GM23248 (cell line): ENCODE data around the gene SKI. TPM values are rescaled to one million over a fixed set of nuclear protein-coding genes. Genes with fewer than 3 reads are reported as not detected.
"Not testable (repeated sequence)": the region's sequence is repeated elsewhere in the genome, so short reads cannot be mapped to it uniquely, and the experiment has no call there.

Experiments used
- DNase-seq: peaks from one replicate; pipeline ENCODE4 v3.0.0-alpha.2; 2015
- H2AFZ ChIP-seq: fragments of 200-600 bp; sonication (generic); 2 replicates; pipeline ENCODE4 v1.6.1; 2016; ENCODE audit warnings: antibody characterized with exemption
- H3F3A ChIP-seq: fragments of 200-600 bp; sonication (generic); 2 replicates; pipeline ENCODE4 v1.6.1; 2016; ENCODE audit warnings: mild to moderate bottlenecking, antibody characterized with exemption, mixed run types; ENCODE audit not compliant: insufficient read depth
- H3K27ac ChIP-seq: fragments of 200-600 bp; sonication (generic); 2 replicates; pipeline ENCODE4 v1.5.1; 2016; ENCODE audit warnings: mild to moderate bottlenecking
- H3K27me3 ChIP-seq: fragments of 200-600 bp; sonication (generic); replicated peaks from 2 replicates; pipeline ENCODE4 v1.6.1; 2016; ENCODE audit warnings: mild to moderate bottlenecking; ENCODE audit not compliant: insufficient read depth
- H3K36me3 ChIP-seq: fragments of 200-600 bp; sonication (generic); 2 replicates; pipeline ENCODE4 v1.6.1; 2016; ENCODE audit warnings: low read depth, mild to moderate bottlenecking
- H3K4me1 ChIP-seq: fragments of 200-600 bp; sonication (generic); 2 replicates; pipeline ENCODE4 v1.6.1; 2016; ENCODE audit warnings: mild to moderate bottlenecking; ENCODE audit not compliant: insufficient read depth
- H3K4me2 ChIP-seq: fragments of 200-600 bp; sonication (generic); one replicate; pipeline ENCODE4 v1.6.1; 2016; ENCODE audit warnings: mild to moderate bottlenecking; ENCODE audit not compliant: unreplicated experiment
- H3K4me3 ChIP-seq: fragments of 200-600 bp; sonication (generic); 2 replicates; pipeline ENCODE4 v1.5.1; 2016; ENCODE audit warnings: mild to moderate bottlenecking
- H3K79me2 ChIP-seq: fragments of 200-600 bp; sonication (generic); 2 replicates; pipeline ENCODE4 v1.6.1; 2016; ENCODE audit warnings: mild to moderate bottlenecking; ENCODE audit not compliant: insufficient read depth
- H3K9ac ChIP-seq: fragments of 200-600 bp; sonication (generic); 2 replicates; pipeline ENCODE4 v1.6.1; 2016; ENCODE audit warnings: mild to moderate bottlenecking
- H3K9me2 ChIP-seq: fragments of 200-600 bp; sonication (generic); 2 replicates; pipeline ENCODE4 v1.6.1; 2016; ENCODE audit warnings: mixed run types, mild to moderate bottlenecking, moderate library complexity; ENCODE audit not compliant: insufficient read depth
- H3K9me3 ChIP-seq: fragments of 200-600 bp; sonication (generic); one replicate; pipeline ENCODE4 v1.6.1; 2017; ENCODE audit warnings: low read depth
- H4K20me1 ChIP-seq: fragments of 200-600 bp; sonication (generic); 2 replicates; pipeline ENCODE4 v1.6.0; 2016; ENCODE audit not compliant: insufficient read depth
- EZH2 ChIP-seq: fragments of 200-600 bp; sonication (generic); IDR thresholded peaks from 2 replicates; pipeline ENCODE4 v1.6.1; 2018; ENCODE audit warnings: antibody characterized with exemption, mild to moderate bottlenecking; ENCODE audit not compliant: insufficient read depth, poor library complexity, severe bottlenecking
- EZH2phosphoT487 ChIP-seq: fragments of 200-600 bp; sonication (generic); IDR thresholded peaks from 2 replicates; pipeline ENCODE4 v1.6.1; 2018; ENCODE audit warnings: antibody characterized with exemption, moderate library complexity, mild to moderate bottlenecking, low read depth; ENCODE audit not compliant: insufficient read depth
- WGBS, 2 experiments: methylation state at CpG; one replicate each; pipeline ENCODE4 v1.1.6; 2015 to 2017; ENCODE audit warnings: low lambda C conversion rate in 2 of 2, low coverage in 1 of 2; ENCODE audit errors: missing lambda C conversion rate in 2 of 2; 5-methylcytosine and 5-hydroxymethylcytosine counted together
- in situ Hi-C: fragments of 300-500 bp; cut with MboI; formaldehyde crosslinking; loops from 2 replicates; pipeline ENCODE4 v1.15.0; 2020
- polyA plus RNA-seq: library from polyadenylated mRNA; unstranded; fragments of >200 nt; fragmentation: Nextera tagmentation; extraction: Ambion mirVana; gene quantifications from 2 replicates; pipeline ENCODE4 v1.2.1, GENCODE V29; 2016
- total RNA-seq: library from RNA; depleted of rRNA; stranded (reverse); fragments of >200 nt; shearing (Covaris generic); gene quantifications from 2 replicates; pipeline ENCODE4 v1.2.3, GENCODE V29; 2014

The SKI gene
- total and polyA plus RNA-seq, 2 experiments from 2014 or later = 3.8 to 23.1 TPM

DNA sequence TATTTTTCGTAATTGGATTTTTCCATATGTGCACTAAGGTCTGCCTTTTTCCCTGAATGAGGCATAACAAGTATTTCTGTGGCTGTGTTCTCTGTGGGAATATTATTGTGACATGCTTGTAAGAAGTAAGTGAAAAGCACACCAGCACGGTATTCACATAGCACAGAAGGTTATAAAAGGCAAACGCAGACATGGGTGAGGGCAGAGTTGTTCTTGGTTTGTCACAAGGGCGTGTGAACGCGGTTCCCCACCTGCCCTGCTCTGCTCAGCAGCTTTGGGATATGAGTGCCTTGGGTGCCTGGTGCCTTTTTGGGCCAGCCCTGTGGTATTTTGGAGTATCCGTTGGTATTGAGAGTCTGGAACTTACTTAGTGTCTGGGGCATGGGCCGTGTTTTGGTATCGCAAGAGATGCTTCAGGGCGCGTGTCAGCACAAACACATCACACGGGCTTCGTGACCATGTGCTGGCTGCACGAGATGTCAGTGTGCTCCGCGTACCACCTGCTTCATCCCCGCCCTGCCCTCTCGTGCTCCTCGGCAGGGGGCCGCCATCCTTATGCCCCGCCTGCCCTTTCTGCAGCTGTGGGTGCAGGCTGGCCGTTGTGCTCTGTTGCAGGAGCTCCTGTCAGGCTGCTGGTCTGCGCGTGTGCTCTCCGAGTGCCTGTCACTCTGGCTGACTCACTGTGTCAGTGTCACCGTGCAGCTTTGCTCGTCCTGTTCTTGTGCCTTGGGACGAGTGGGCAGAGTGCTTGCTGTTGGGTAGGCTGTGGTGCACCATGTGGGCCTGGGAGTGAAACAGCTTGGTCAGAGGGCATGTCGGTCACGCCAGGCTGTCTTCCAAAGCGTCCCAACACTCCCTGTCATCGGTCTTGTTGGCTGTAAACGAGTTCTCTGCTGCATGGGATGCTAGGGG is 15.0 kb downstream of the SKI start:
- Histone ChIP-seq H3K4me1 (peaks cover 46% of the 10 kb centered on the region), H3K36me3 (no peaks in the 10 kb centered on the region; the same call in 1 of the 2 replicates), H3K9me3 (no peaks in the 10 kb centered on the region), H3F3A (peaks cover 38% of the 10 kb centered on the region), H3K27me3 (no peaks in the 10 kb centered on the region), H3K9me2 (no peaks in the 10 kb centered on the region), H4K20me1 (peaks cover 28% of the 10 kb centered on the region), H3K27ac (peak overlapping the region; percentile 41), H3K4me3 (no peak overlapping the region), H3K4me2 (peak overlapping the region; percentile 13), H2AFZ (no peak overlapping the region), H3K79me2 (peaks cover 100% of the 10 kb centered on the region), H3K9ac (peak overlapping the region; percentile 48)
- in situ Hi-C loops = no loop called here
- WGBS, 2 experiments = 41 to 42% methylated on average over 33 of the region's 33 CpGs
- TF ChIP-seq EZH2phosphoT487 (no peak), EZH2 (no peak)
- DNase-seq = peak; percentile 57

DNA sequence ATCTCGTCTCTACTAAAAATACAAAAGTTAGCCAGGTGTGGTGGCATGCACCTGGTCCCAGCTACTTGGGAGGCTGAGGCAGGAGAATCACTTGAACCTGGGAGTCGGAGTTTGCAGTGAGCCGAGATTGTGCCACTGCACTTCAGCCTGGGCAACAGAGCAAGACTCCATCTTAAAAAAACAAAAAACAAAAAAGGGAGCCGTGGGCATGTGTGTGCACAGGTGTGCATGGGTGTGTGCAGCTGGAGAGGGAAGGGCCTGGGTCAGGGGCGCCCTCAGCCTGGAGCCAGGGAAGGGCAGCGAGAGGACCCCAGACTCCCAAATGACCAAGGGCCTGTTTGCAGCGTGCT is 18.9 kb downstream of the SKI start:
- H2AFZ ChIP-seq, H3K27me3 ChIP-seq, DNase-seq, H3K9me2 ChIP-seq, in situ Hi-C loops, H3K9me3 ChIP-seq, H3K36me3 ChIP-seq: not testable (repeated sequence)
- 64 to 66% methylated on average over 7 of the region's 7 CpGs for WGBS, 2 experiments
- peaks cover 24% of the 10 kb centered on the region for H4K20me1 ChIP-seq
- peaks cover 33% of the 10 kb centered on the region for H3F3A ChIP-seq
- peak overlapping the region; percentile 64 for H3K4me3 ChIP-seq
- peaks cover 100% of the 10 kb centered on the region for H3K79me2 ChIP-seq
- H3K4me1 ChIP-seq = peaks cover 49% of the 10 kb centered on the region
- peak overlapping the region; percentile 83 for H3K27ac ChIP-seq
- peak overlapping the region; percentile 89 for H3K4me2 ChIP-seq
- H3K9ac ChIP-seq = peak overlapping the region; percentile 74

DNA sequence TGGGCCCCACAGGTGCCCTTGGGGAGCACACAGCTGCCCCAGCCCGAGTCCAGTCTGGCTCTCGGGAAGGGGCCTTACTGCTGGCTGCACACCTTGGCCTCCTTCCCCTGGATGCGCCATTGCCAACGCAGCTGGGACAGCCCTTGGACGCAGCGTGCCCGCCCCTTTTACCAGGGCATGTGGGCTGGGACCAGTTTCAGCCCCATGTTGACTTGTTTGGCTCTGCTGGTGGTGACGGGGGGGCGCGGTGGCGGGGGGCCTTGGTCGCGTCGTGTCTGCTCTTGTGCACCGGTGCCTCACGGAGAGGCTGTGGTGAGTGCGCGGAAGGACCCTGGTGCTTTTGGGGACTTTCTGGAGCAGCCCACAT is 19.6 kb downstream of the SKI start:
- DNase-seq = no peak
- TF ChIP-seq EZH2 = no peak
- no peak for TF ChIP-seq EZH2phosphoT487
- H3K9me2 ChIP-seq = no peaks in the 10 kb centered on the region
- peaks cover 26% of the 10 kb centered on the region for H3F3A ChIP-seq
- no peaks in the 10 kb centered on the region; the same call in 1 of the 2 replicates for H3K36me3 ChIP-seq
- H3K4me1 ChIP-seq = peaks cover 49% of the 10 kb centered on the region
- no peaks in the 10 kb centered on the region for H3K27me3 ChIP-seq
- no peak overlapping the region for H2AFZ ChIP-seq
- peak overlapping the region; percentile 83 for H3K27ac ChIP-seq
- H3K9me3 ChIP-seq = no peaks in the 10 kb centered on the region
- 53% methylated on average over 14 to 18 of the region's 18 CpGs for WGBS, 2 experiments
- H3K4me3 ChIP-seq = no peak overlapping the region
- H3K79me2 ChIP-seq = peaks cover 100% of the 10 kb centered on the region
- H4K20me1 ChIP-seq = peaks cover 27% of the 10 kb centered on the region
- peak overlapping the region; percentile 20 for H3K4me2 ChIP-seq
- H3K9ac ChIP-seq = peak overlapping the region; percentile 13; the same call in 1 of the 2 replicates
- in situ Hi-C loops = no loop called here

DNA sequence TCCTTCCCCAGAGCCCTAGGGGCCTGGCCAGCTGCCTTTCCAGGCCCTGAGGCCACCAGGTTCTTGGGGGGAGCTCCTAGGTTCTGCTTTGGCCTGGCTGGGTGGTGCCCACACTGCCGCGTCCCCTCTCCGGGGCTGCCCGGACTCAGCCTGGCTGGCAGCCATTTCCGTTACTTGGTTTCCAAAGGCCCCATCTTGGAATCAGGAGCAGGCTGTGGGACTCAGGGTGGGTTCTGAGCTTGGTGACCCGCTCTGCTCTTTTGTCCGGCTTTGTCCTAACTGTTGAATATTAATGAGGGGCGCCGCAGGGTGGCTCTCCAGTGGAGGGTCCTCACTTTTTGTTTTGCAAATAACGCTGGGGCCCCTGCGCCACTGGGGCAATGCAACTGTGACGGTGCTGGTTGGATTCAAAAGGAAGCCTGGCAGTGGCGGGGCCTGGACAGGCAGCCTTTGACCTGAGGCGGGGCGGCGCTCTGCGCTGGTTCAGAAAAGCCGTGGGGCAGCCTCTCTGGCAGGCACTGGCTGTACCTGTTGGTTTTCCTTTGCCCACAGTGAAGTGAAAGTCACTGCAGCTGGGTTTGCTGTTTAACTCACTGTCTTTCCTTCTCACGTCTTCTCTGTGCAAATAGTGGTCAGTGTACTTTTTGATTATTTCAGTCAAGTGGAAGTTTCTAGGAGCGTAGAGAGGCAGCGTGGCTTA is 20.2 kb downstream of the SKI start:
- Histone ChIP-seq H3F3A (peaks cover 26% of the 10 kb centered on the region), H4K20me1 (peaks cover 27% of the 10 kb centered on the region), H3K9ac (no peak overlapping the region; the same call in 1 of the 2 replicates), H3K79me2 (peaks cover 100% of the 10 kb centered on the region), H3K4me1 (peaks cover 49% of the 10 kb centered on the region), H3K4me3 (no peak overlapping the region), H3K36me3 (no peaks in the 10 kb centered on the region; the same call in 1 of the 2 replicates), H3K4me2 (no peak overlapping the region), H3K9me3 (no peaks in the 10 kb centered on the region), H3K9me2 (no peaks in the 10 kb centered on the region), H3K27me3 (no peaks in the 10 kb centered on the region), H2AFZ (no peak overlapping the region), H3K27ac (peak overlapping the region; percentile 83; the same call in 1 of the 2 replicates)
- in situ Hi-C loops = no loop called here
- 70 to 74% methylated on average over 21 of the region's 21 CpGs for WGBS, 2 experiments
- DNase-seq = no peak
- TF ChIP-seq EZH2 (no peak), EZH2phosphoT487 (no peak)
